NCI-H2227 (cell line): ENCODE data around the gene RHBDD3.
"Not testable (repeated sequence)": the region's sequence is repeated elsewhere in the genome, so short reads cannot be mapped to it uniquely, and the experiment has no call there.

Experiments
- DNase-seq: peaks from one replicate; lab custom pipeline; 2025; ENCODE audit not compliant: unreplicated experiment; lab: John Stamatoyannopoulos, UW

The RHBDD3 gene

GRCh38 chr22:29253561-29254285 is 14.1 kb downstream of the RHBDD3 start:
- DNase-seq: no peak

- no peak for DNase-seq
These were observed 15.5 kb downstream of the RHBDD3 start for GRCh38 chr22:29251981-29252911.

GRCh38 chr22:29251265-29251664 is 16.5 kb downstream of the RHBDD3 start:
- DNase-seq: no peak

- not testable (repeated sequence) for DNase-seq
These were observed 19.9 kb downstream of the RHBDD3 start for GRCh38 chr22:29247891-29248290.

- peak; percentile 61 for DNase-seq
These were observed 22.0 kb downstream of the RHBDD3 start for GRCh38 chr22:29245626-29246385.

- no peak for DNase-seq
These were observed 22.8 kb downstream of the RHBDD3 start for GRCh38 chr22:29244785-29245625.

- no peak for DNase-seq
These were observed 23.8 kb downstream of the RHBDD3 start for GRCh38 chr22:29243874-29244446.

GRCh38 chr22:29240481-29240880 is 27.3 kb downstream of the RHBDD3 start:
- not testable (repeated sequence) for DNase-seq

- no peak for DNase-seq
These were observed 34.4 kb downstream of the RHBDD3 start for GRCh38 chr22:29233277-29233877.

GRCh38 chr22:29231971-29232959 is 35.5 kb downstream of the RHBDD3 start:
- no peak for DNase-seq

- no peak for DNase-seq
These were observed 36.6 kb downstream of the RHBDD3 start for GRCh38 chr22:29230972-29231875.

GRCh38 chr22:29226351-29226981 is 41.3 kb downstream of the RHBDD3 start:
- DNase-seq: no peak

- DNase-seq: peak; percentile 7
These were observed 42.2 kb downstream of the RHBDD3 start for GRCh38 chr22:29225422-29226090.

- no peak for DNase-seq
These were observed 42.8 kb downstream of the RHBDD3 start for GRCh38 chr22:29224859-29225410.

- DNase-seq: no peak
These were observed 43.5 kb downstream of the RHBDD3 start for GRCh38 chr22:29224121-29224858.
